Left renal pelvis (tissue), 4 donors: Measurements from ENCODE around the gene MAPKAP1. TPM values are rescaled to one million over a fixed set of nuclear protein-coding genes. Genes with fewer than 3 reads are reported as not detected.

Source experiments
- DNase-seq, 4 donors: peaks; one replicate each; pipeline ENCODE4 v3.0.0-alpha.2; 2013; ENCODE audit warnings: low read depth in 4 of 4, low spot score in 3 of 4
- polyA plus RNA-seq, 4 donors: library from polyadenylated mRNA; unstranded; fragments of 120-200 nt; gene quantifications; one replicate each; pipeline ENCODE4 v1.2.1, GENCODE V29; 2013; ENCODE audit not compliant: insufficient read length in 4 of 4

Gene MAPKAP1
- polyA plus RNA-seq, 4 donors, result 68.0 to 87.6 (median 72.8) TPM

GRCh38 chr9:125426926-125427325, 280.1 kb downstream of the MAPKAP1 start:
- no peak for DNase-seq

- no peak for DNase-seq
Observed at GRCh38 chr9:125425901-125426515, 281.0 kb downstream of the MAPKAP1 start.

GRCh38 chr9:125425170-125425897, 281.7 kb downstream of the MAPKAP1 start:
- no peak for DNase-seq

GRCh38 chr9:125423964-125424363, 283.0 kb downstream of the MAPKAP1 start:
- no peak for DNase-seq

- no peak for DNase-seq
Observed at GRCh38 chr9:125422853-125423252, 284.2 kb downstream of the MAPKAP1 start.

GRCh38 chr9:125421591-125422181, 285.3 kb downstream of the MAPKAP1 start:
- DNase-seq, result no peak

GRCh38 chr9:125421166-125421565, 285.8 kb downstream of the MAPKAP1 start:
- no peak for DNase-seq

- DNase-seq, result no peak
Observed at GRCh38 chr9:125418404-125418803, 288.6 kb downstream of the MAPKAP1 start.

- no peak for DNase-seq
Observed at GRCh38 chr9:125416517-125416916, 290.5 kb downstream of the MAPKAP1 start.

GRCh38 chr9:125415583-125416460, 291.2 kb downstream of the MAPKAP1 start:
- DNase-seq, result no peak

GRCh38 chr9:125413579-125413978, 293.4 kb downstream of the MAPKAP1 start:
- DNase-seq, result no peak

GRCh38 chr9:125412166-125412565, 294.8 kb downstream of the MAPKAP1 start:
- no peak for DNase-seq

GRCh38 chr9:125411171-125411756, 295.7 kb downstream of the MAPKAP1 start:
- DNase-seq, result no peak

GRCh38 chr9:125410522-125410894, 296.5 kb downstream of the MAPKAP1 start:
- DNase-seq, result no peak

- no peak for DNase-seq
Observed at GRCh38 chr9:125409637-125410521, 297.1 kb downstream of the MAPKAP1 start.

- DNase-seq, result no peak
Observed at GRCh38 chr9:125409217-125409636, 297.8 kb downstream of the MAPKAP1 start.

GRCh38 chr9:125407974-125408900, 298.8 kb downstream of the MAPKAP1 start:
- DNase-seq, result peak in 2 of 4 donors; percentile 60 to 61

GRCh38 chr9:125407432-125407973, 299.5 kb downstream of the MAPKAP1 start:
- no peak for DNase-seq
